ENCODE data around the gene KRTAP10-5.
A peak's percentile ranks its signal among the peaks of the same experiment; 100 is the strongest.
"Not testable (repeated sequence)": the region's sequence is repeated elsewhere in the genome, so short reads cannot be mapped to it uniquely, and the experiment has no call there.

Gene KRTAP10-5, protein sequence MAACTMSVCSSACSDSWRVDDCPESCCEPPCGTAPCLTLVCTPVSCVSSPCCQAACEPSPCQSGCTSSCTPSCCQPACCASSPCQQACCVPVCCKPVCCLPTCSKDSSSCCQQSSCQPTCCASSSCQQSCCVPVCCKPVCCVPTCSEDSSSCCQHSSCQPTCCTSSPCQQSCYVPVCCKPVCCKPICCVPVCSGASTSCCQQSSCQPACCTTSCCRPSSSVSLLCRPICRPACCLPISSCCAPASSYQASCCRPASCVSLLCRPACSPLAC

DNA sequence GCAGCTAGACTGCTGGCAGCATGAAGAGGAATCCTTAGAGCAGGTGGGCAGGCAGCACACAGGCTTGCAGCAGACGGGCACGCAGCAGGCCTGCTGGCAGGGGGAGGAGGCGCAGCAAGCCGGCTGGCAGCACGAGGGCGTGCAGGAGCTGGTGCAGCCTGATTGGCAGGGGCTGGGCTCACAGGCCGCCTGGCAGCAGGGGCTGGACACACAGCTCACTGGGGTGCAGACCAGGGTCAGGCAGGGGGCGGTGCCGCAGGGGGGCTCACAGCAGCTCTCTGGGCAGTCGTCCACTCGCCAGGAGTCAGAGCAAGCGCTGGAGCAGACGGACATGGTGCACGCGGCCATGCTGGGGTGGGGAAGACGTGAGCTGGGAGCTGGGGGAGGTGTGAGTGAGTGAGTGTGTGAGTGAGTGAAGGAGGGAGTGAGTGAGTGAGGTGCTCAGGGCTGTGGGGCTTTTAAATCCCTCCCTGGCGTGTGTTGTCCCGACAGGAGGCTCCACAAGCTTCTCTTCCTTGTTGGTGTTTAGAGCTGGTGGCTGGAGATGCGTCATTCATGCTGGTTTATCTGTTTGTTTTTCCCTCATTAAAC lies at the start of gene KRTAP10-5:
Gene KRTAP10-5, minus strand, starts transcription at position 374 of the 591 bp plus-strand sequence. Its CDS starts 26 bp downstream, at position 348.
- DNase-seq = not testable (repeated sequence)

GRCh38 chr21:44628707-44629391 lies 48.4 kb upstream of the KRTAP10-5 start:
- DNase-seq = no peak

DNA sequence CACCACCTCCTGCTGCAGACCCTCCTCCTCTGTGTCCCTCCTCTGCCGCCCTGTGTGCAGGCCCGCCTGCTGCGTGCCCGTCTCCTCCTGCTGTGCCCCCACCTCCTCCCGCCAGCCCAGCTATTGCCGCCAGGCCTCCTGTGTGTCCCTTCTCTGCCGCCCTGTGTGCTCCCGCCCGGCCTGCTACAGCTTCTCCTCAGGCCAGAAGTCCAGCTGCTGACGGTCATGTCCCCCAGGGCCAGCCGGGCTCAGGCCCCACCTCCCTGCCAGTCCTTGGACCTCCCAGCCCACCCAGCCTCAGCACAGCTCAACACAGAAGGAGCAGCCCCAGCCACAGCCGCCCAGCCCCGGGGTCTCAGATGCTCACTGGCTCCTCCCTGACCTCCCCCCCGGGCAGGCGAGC lies 47.4 kb upstream of the KRTAP10-5 start:
- DNase-seq = not testable (repeated sequence)

GRCh38 chr21:44627181-44627822 lies 46.9 kb upstream of the KRTAP10-5 start:
- DNase-seq = not testable (repeated sequence)

DNA sequence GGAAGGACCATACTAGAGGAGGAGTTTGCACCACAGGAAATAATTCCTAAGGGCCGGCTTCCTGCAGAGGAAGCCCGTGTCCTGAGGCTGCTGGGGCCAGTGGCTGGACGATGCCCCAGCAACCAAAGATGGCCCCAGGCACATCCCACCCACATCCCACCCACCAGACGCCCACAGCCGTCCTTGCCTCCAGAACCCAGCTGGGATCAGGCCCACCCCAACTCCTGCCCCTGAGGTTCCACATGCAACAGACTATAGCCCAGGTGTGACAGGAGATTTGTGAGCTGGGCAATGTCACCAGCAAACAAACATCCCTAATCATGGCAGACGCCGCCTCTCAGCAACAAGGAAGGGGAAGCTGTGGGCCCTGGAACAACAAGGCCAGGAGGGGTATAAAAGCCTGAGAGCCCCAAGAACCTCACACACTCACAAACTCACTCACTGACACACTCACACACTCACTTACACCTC lies 46.3 kb upstream of the KRTAP10-5 start, which contains the start of gene KRTAP10-9:
Gene KRTAP10-9, plus strand, starts transcription at position 421 of the 471 bp plus-strand sequence. CDS start 79 bp downstream, outside the sequence.
- DNase-seq = no peak

GRCh38 chr21:44626262-44626661 lies 45.9 kb upstream of the KRTAP10-5 start:
- peak; percentile 39 for DNase-seq

DNA sequence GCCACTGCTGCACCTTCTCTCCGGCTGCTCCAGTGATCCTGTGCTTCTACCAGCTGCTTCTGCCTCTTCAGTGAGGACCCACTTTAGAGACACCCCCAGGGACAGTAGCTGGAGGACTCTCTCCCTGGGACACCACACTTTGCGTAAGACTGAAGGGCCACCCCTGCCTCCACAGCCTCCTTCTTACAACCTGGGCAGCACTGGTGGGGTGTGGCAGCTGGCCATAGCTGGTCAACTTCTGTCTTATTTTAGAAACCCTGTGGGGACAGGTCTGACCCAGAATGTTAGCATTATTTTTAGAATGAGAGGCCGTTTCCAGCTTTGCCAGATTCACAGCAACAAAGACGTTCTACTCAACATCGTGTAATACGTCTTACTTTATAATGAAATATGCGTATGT lies 45.4 kb upstream of the KRTAP10-5 start:
- DNase-seq = no peak

- no peak for DNase-seq
Measured at GRCh38 chr21:44623575-44623974, 43.2 kb upstream of the KRTAP10-5 start.

DNA sequence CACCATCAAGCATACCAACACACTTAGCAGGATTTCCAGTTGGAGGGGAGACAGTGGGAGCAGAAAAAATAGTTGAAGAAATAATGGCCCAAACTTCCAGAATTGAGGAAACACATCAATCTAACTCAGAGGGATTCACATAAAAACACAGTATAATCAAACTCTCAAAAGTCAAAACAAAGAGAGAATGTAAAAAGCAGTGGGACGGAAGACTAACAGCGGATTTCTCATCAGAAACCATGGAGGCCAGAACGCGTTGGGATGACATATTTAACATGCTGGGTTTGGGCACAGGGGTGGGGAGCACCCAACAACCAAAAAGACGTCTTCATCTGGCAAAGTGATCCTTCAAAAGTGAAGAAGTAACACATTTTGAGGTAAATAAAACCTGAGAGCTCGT lies 39.5 kb upstream of the KRTAP10-5 start:
- no peak for DNase-seq

DNA sequence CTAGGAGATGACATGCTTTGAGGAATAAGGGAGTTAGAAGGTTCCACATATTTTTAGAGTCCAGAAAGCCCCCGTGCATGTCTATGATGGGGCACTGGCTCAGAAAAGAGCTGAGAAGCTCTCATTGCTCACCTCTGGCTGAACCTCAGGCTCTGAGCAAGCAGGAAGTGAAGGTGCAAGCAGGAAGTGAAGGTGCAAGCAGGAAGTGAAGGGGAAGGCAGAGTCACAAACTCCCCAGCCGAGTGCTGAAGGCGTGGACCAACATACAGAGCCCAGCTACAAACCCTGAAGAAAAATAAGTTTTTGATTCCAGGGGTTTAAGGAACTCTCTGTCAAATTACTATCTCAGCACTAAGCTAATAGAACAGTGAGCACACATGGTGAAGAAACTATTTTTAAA lies 38.5 kb upstream of the KRTAP10-5 start:
- DNase-seq = peak; percentile 76

DNA sequence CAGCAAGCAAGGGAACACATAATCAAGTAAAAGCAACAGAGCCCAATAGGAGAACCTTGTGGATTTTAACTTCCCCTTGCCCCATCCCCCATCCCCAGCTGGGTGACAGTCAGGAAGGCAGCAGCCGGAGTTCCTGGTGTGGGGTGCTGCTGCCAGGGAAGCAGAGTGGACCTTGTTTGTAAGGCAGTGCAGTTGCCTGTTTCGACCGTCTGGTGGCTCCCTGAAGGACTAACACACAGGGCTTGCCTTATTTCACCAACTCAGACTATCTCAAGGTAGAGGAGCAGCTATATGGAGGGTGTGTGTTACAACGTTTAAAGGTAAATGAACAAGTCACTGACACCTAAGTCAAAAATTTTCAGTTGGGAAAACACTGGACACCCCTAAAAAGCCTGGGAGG lies 38.1 kb upstream of the KRTAP10-5 start:
- DNase-seq = no peak

GRCh38 chr21:44617071-44617501 lies 36.7 kb upstream of the KRTAP10-5 start:
- DNase-seq = no peak

DNA sequence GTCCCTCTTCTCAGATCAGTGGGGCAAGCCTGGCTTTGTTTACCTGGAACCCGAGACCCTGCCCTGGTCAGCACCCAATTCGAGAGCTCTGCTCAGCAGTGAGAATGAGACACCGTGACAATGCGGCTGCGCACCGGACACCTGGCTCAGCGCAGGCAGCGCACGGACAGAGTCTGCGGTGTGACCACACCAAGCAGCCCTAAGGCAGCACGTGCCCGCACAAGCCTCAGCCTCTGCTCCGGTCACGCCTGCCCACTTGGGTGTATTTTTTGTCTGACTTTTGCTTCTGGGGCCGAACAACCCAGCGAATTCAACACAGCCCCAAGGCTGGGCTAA lies 36.2 kb upstream of the KRTAP10-5 start:
- no peak for DNase-seq

DNA sequence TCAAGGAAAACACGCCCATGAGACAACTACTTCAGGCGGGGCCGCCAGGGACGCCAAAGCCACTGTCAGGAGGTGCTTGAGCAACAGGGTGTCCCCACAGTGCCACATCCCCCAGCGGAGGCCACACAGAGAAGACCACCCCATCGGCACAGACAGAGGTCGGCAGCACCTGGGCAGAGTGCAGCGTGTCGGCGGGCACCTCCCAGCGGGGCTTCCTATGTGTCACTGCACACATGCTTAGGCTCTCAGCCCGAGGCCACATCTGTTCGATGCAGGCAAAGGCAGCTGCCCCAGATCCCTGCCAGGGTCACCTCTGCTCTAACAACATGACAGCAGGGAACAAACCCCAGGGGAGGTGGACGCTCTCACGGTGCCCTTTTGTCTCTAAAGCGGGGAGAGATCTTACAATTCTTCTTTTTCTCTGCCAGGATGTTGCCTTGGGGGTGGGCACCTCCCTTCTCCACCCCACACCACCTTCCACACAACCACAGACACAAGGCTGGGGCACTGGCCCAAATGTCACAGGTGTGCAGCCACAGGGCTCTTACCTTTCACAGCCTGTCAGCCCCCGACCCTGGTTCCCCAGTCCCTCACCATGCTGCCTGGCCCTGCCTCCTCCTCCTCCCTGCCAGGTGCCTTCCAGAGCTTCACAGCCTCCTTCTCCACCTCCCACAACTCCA lies 35.6 kb upstream of the KRTAP10-5 start:
- DNase-seq = no peak

DNA sequence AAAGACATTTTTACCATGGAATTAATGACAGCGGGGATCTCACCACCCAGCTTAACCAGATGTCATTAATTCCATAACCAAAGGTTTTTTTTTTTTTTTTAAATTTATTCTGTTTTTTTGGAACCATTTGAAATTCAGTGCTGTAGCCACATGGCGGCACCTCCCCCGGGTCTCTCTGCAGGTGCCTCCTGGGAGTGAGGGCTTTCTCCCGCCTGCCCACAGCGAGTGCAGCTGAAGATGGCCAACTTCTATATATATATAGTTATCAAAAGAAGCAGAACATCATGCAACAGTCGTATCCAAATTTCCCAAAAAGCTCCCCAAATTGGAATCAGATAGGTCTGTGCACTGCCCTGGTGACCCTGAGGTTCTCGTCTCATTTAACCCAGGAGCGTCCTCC lies 35.1 kb upstream of the KRTAP10-5 start:
- DNase-seq = no peak

- no peak for DNase-seq
Measured at GRCh38 chr21:44614961-44615391, 34.6 kb upstream of the KRTAP10-5 start.

DNA sequence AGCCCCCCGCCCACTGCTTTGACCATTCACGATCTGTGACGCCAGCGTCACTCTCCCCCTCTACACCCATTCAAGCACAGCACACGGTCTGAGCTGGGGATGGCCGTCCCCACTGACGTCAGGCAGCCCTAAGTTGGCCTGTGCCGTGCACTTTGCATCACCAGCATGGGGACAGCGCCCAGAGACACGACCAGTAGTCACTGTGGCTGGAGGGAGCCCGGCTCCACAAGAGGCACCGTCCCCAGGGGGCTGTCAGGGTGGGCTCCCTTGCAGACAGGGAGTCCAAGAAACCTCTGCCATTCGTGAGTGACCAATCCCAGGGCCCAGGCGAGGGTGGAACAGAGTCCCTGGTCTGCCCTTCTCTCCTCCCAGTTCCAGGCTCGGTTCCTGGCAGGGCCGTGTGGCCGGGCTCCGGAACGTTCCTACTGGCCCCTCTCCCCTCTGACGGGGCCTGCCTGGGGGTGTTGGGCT lies 33.8 kb upstream of the KRTAP10-5 start:
- no peak for DNase-seq

- DNase-seq = no peak
Measured at GRCh38 chr21:44613386-44614155, 33.2 kb upstream of the KRTAP10-5 start.

- DNase-seq = no peak
Measured at GRCh38 chr21:44612669-44613229, 32.3 kb upstream of the KRTAP10-5 start.

GRCh38 chr21:44612029-44612486 lies 31.7 kb upstream of the KRTAP10-5 start, which contains the start of gene KRTAP10-8:
KRTAP10-8 (plus strand) TSS chr21:44612079; CDS start chr21:44612101, 22 bp downstream.
- no peak for DNase-seq

GRCh38 chr21:44611551-44611950 lies 31.1 kb upstream of the KRTAP10-5 start:
- DNase-seq = no peak
